Skin of body (tissue), 2 donors: ENCODE results near the gene GSTM5. TPM values are rescaled to one million over a fixed set of nuclear protein-coding genes. Genes with fewer than 3 reads are reported as not detected.
"Not testable (repeated sequence)": the region's sequence is repeated elsewhere in the genome, so short reads cannot be mapped to it uniquely, and the experiment has no call there.

ENCODE experiments used
- DNase-seq: peaks from one replicate; lab custom pipeline; 2025; lab: John Stamatoyannopoulos, UW
- total RNA-seq: library from RNA; depleted of rRNA; stranded (reverse); fragments of >200 nt; gene quantifications from one replicate; pipeline ENCODE4 v1.2.3, GENCODE V29; 2014

The GSTM5 gene
- total RNA-seq, 1 donor from 2014 or later: 12.3 TPM

DNA sequence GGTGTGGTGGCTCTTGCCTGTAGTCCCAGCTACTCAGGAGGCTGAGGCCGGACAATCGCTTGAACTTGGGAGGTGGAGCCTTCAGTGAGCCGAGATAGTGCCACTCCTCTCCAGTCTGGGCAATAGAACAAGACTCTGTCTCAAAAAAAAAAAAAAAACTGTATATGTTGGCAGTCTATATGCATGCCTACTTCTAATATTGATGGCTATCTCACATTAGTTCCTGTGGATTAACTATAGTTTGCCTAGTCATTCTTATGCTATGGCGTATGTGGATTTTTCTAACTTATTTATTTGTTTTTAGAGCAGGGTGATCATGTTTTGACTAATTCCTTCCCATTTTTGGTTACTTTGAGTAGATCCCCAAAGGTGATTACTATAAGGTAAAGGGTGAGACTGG, 15.0 kb upstream of the GSTM5 start:
- no peak for DNase-seq

- not testable (repeated sequence) for DNase-seq
These were observed 14.2 kb upstream of the GSTM5 start for GRCh38 chr1:109697861-109698260.

DNA sequence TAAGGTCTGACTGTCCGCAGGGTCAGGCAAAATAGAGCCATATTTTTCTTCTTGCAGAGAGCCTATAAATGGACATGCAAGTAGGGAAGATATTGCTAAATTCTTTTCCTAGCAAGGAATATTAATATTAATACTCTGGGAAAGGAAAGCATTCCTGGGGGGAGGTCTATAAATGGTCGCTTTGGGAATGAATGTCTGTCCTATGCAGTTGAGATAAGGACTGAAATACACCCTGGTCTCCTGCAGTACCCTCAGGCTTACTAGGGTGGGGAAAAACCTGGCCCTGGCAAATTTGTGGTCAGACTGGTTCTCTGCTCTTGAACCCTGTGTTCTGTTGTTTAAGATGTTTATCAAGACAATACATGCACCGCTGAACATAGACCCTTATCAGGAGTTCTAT, 9.1 kb upstream of the GSTM5 start:
- not testable (repeated sequence) for DNase-seq

DNA sequence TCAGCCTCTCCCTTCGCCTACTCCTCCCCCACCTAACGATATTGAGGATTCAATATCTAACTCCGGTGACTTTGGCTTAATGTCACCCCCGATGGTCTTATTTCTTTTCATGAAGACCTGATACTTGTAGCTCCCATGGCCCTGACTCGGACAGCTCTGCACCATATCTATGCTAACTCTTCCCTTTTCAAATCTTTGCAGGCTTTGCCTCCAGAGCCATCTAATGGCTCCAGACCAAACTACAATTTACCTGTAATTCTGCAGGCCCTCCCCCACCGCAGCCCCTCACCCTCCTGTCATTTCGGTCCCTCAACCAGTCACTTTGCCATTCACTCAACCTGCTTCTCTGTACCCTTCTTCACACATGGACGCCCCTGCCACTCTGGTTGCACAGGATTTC, 7.9 kb upstream of the GSTM5 start:
- DNase-seq: no peak

- no peak for DNase-seq
These were observed 6.6 kb upstream of the GSTM5 start for GRCh38 chr1:109705411-109705810.

DNA sequence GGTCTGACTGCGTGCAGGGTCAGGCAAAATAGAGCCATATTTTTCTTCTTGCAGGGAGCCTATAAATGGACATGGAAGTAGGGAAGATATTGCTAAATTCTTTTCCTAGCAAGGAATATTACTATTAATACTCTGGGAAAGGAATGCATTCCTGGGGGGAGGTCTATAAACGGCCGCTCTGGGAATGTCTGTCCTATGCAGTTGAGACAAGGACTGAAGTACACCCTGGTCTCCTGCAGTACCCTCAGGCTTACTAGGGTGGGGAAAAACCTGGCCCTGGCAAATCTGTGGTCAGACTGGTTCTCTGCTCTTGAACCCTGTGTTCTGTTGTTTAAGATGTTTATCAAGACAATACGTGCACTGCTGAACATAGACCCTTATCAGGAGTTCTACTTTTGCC, 3.1 kb upstream of the GSTM5 start:
- not testable (repeated sequence) for DNase-seq

DNA sequence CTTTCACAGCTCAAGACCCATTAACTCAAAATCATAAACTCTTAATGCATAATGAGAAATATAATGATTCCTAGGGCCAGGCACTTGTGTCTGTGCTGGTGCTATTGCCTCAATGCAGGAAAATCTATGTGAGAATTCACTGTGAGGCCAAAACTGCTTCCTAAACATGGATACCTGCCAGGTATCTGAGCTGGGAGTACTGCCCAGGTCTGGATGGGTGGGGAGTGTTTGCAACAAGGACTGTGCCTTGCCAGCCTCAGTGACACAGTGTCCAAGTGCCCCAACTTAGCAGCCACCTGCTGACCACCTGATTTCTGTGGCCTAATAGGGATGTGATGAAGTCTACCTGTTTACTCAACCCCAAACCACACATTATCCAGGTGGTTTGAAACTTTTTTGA, 2.2 kb upstream of the GSTM5 start:
- not testable (repeated sequence) for DNase-seq

DNA sequence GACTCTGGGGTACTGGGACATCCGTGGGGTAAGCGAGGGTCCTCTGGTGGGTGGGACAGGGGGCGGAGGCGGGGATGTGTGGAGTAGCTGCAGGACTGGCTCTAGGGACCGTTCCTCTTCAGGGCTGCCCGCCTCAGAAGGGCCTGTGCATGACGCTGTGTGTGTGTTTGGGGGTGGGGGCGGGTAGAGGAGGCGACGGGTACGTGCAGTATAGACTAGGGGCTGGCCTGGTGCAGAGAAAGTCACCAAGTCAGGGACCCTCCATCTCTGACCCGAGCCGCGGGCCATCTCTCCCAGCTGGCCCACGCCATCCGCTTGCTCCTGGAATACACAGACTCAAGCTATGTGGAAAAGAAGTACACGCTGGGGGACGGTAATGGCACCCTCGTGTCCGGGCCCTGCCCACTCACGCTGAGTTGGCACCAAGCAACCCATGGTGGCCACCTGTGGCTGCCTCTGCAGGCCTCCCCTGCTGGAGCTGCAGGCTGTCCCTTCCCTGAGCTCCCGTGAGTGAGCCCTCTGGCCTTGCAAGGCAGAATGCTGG, 342 bp downstream of the GSTM5 start:
- no peak for DNase-seq

DNA sequence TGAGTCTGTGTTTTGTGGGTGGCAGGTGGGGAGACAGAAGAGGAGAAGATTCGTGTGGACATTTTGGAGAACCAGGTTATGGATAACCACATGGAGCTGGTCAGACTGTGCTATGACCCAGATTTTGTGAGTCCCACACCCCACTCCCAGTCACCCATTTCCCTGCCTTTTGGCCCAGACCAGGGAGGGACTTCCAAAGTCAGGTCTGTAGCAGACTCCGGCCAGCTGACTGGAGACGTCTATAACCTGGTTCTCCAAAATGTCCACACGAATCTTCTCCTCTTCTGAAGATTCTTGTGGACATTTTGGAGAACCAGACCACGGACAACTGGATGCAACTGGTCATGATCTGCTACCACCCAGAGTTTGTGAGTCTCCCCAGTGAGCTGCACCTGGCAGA, 1.6 kb downstream of the GSTM5 start:
- no peak for DNase-seq

DNA sequence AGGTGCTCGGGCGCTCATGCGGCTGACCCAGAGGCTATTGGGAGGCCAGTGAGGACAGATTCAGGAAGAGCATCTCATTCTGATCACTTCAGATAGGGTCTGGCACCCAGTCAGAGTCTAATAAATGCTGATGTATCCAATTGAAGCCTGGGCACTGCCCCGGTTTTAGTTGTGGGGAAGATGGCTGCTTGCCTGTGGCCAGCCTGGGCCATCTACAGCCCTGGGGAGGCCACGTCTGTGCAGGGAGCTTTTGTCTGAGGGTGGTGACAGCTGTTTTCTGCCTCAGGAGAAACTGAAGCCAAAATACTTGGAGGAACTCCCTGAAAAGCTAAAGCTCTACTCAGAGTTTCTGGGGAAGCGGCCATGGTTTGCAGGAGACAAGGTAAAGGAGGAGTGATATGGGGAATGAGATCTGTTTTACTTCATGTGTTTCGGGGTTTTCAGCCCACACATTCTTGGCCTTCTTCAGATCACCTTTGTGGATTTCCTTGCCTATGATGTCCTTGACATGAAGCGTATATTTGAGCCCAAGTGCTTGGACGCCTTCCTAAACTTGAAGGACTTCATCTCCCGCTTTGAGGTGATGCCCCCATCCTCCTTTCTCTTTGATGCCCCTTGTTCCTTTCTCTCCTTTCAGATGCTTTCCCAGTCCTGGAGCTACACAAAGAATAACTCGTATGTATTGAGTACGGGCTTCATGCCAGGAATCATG, 2.8 kb downstream of the GSTM5 start:
- DNase-seq: no peak

DNA sequence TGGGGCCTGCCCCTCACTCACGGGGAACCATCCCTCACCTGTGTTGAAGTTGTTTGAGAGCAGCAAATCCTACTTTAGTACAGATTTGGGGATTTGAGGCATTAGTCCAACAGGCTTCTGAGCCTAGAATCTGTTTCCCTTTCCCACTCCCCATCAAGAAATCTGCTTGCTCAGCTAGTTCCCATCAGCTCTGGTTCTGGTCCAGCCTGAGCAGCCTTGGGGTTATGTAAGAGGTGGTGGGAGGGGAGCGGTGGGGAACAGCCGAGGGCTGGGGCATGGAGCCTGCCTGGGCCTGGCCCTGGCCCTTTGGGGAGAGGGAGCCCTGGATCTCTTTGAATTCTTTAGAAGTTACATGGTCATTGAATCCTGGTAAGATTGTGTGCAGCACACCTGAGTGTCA, 4.1 kb downstream of the GSTM5 start:
- DNase-seq: no peak

DNA sequence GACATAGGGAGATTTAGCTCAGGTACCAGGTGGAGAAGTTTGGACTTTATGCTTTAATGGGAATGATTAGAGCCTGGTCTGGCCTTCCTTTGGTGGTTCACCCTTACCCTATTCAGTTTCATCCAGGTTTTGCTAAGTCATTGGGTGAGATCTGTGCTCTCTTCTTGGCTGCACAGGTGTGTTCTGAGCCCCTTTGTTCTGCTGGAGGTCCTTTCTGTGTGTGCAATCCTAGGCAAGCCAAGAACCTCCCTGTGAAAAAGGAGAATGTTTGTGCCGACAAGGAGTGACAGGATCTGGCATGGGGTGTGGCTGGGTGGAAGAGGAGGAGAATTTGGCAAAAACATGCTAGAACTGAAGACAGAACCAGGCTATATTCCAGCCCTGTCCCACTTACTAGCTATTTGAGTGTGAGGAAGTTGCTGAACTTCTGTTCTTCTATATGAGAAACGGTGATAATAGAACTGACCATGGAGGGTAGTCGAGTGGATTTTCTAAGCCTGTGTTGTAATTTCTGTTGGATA, 4.6 kb downstream of the GSTM5 start:
- DNase-seq: no peak

GRCh38 chr1:109717729-109718128, 5.7 kb downstream of the GSTM5 start:
- no peak for DNase-seq

- no peak for DNase-seq
These were observed 6.4 kb downstream of the GSTM5 start for GRCh38 chr1:109718495-109718894.

- DNase-seq: no peak
These were observed 7.3 kb downstream of the GSTM5 start for GRCh38 chr1:109719337-109719837.

- no peak for DNase-seq
These were observed 9.0 kb downstream of the GSTM5 start for GRCh38 chr1:109721042-109721441.

- no peak for DNase-seq
These were observed 9.9 kb downstream of the GSTM5 start for GRCh38 chr1:109721971-109722370.

- no peak for DNase-seq
These were observed 11.0 kb downstream of the GSTM5 start for GRCh38 chr1:109722908-109723691.

- no peak for DNase-seq
These were observed 12.9 kb downstream of the GSTM5 start for GRCh38 chr1:109724933-109725332.

DNA sequence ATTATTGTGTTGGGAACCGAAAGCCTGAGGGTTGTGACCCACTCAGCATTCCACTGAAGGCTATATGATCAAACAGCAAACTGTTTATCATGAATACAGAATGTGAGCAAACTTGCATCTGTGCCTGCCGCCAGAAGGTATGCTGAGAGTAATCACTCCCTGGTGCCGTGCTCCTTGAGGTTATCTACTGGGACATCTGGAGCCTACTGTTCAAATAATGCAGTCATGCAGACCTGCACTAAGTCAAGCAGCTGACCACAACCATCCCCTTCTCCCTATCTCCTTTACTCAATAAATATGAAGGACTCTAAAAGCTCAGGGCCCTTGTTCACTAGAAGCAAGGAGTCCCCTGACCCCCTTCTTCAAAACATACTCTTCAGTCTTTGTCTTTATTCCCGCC, 13.5 kb downstream of the GSTM5 start:
- DNase-seq: no peak

GRCh38 chr1:109726007-109726406, 14.0 kb downstream of the GSTM5 start:
- DNase-seq: no peak

DNA sequence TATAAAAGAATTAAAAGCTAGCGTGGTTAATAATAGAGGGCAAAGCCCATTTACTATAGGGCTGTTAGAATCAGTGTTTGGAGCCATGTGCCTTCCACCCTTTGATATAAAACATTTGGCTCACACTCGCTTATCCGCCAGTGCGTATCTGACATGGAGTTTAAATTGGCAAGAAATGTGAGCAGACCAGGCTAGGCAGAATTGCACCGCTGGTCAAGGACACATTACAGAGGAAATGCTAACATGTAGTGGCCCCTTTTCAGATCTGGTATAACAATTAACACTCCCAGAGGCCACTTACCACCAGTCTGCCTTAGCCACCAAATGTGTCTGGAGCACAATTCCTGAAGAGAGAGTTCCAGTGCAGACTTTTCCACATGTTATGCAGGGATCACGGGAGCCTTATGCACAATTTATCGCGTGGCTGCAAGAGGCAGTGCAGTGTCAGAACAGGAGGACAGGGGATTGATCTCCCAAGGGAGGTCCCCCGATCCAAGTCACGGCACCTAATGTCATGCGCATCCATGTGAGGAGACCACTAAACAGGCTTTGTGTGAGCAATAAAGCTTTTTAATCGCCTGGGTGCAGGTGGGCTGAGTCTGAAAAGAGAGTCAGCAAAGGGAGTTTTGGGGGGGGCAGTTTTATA, 14.8 kb downstream of the GSTM5 start:
- no peak for DNase-seq
